AML-193 (cell line): Measurements from ENCODE around the gene HSD17B14.
A peak's percentile ranks its signal among the peaks of the same experiment; 100 is the strongest.
"Not testable (repeated sequence)": the region's sequence is repeated elsewhere in the genome, so short reads cannot be mapped to it uniquely, and the experiment has no call there.

ENCODE experiments used
- DNase-seq, 2 experiments: peaks; one replicate each; lab custom pipeline; 2025; lab: John Stamatoyannopoulos, UW

The HSD17B14 gene

DNA sequence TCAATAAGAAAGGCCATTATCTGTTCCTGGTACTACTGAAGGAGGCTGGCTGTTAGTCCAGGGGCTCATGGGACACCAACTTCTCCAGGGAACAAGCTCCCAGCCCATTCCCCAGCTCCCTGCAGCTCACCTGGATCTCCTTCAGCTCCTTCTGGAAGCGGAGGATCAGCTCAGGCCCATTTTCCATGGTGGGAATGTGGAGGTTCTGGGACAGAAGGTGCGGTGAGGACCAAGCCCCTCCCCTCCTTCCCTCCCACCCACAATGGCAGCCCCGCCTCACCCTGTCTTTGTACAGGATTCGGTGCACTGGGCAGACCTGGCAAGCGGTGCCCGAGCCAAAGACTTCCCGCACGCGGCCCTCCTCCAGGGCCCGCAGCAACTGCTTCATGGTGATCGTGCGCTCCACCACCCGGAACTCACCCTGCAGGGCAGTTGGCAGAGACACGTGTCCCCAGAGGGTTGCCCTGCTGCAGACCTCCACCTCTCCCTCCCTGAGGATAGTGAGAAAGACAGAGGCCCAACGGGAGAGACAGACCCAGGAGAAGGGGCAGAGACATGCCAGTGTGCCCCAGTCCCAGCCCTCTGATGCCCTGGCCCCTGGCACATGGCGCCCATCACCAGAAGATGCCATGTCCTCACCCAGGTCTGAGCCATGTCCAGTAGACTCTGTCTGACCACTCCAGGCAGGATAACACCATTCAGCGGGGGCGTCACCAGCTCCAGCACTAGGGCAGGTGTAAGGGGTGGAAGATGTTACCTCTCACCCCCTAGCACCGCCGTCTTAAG lies 39.8 kb downstream of the HSD17B14 start:
- no peak for DNase-seq

DNA sequence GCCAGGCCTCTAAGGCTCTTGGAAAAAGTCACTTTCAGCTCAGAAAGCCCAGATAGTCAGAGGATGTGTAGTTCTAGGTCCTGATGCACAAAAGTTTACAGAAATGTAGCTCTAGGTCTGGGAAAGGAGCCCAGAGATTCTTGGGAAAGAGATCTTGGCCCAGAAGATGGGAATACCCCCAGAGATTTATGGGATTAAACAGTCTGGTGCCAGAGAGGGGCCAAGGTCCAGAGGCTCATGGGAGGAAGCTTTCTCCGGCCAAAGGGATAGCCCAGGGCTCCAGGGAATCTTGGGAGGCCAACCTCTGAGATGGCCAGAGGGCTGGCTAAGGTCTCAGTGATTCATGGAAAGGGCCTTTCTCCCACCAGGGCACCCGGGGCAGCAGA lies 40.6 kb downstream of the HSD17B14 start:
- DNase-seq: no peak

DNA sequence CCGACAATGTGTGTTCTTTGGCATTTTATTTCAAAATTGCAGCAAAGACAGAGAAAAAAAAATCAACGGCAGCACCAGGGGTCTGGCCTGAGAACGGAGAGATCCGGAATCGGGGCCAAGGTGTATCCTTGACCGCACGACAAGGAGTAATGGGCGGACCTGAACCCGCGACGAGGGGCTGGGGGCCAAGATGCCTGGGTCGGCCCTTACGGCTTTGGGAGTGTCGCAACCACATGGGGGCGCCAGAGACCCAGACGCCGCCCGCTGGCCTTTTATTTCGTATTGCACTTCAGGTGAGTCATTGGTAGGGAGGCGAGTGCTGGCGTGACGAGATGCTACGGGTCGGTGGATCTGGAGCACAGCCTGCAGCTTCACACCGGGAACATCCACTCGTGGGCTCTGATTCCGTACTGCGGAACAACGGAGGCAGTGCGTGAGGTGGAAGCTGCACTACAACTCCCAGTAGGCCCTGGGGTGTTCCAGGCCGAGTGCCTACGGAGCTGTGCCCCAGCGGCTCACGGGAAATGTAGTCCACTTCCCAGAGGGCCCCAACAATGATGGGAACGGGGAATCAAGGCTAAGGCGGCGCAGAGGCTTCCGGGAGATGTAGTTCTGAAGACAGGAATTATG lies 41.1 kb downstream of the HSD17B14 start:
- peak; percentile 52 to 62 for DNase-seq

DNA sequence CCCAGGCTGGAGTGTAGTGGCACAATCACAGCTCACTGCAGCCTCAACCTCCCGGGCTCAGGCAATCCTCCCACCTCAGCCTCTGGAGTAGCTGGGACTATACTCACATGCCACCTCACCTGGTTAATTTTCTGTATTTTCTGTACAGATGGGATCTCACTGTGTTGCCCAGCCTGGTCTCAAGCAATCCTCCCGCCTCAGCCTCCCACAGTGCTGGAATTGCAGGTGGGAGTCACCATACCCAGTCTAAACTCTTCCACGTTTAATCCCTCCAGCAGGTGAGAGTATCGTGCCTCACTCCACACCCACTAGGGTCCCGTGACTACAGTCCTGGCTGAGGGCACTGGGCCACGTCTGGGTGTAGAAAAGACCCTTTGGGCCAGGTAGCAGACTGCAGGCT lies 42.0 kb downstream of the HSD17B14 start:
- DNase-seq: no peak

DNA sequence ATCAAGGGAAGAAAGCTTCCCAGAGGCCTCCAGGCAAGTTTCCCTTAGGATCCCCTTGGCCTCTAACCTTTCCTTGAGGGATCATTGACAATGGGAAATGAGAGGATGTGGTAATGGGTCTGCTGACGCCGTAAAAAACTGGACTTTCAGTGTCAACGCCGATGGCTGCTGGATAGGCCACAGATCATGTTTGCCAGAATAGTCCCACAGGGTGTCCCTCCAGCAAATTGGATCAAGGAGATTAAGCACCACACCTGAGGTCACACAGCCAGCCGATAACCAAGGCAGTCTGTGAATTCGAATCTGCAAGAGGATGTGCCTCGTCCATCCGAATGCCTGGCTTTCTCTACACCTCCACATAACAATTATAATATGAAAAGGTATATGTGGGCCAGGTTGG lies 43.0 kb downstream of the HSD17B14 start:
- DNase-seq: no peak

DNA sequence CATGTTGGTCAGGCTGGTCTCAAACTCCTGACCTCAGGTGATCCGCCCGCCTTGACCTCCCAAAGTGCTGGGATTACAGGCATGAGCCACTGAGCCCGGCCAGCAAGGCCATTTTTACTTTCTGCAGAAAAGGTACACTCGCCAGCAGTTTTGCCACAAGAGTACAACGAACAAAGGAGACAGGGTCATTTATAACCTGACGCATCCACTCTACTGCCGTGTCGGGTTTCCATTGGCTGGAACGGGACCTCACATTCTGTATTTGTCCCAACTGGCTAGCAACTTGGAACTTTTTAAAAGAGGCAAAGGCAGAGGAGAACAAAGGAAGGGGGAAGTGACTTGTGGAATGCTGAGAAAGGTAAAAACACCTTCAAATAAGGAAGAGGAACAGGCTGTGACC lies 49.0 kb downstream of the HSD17B14 start:
- DNase-seq: not testable (repeated sequence)

DNA sequence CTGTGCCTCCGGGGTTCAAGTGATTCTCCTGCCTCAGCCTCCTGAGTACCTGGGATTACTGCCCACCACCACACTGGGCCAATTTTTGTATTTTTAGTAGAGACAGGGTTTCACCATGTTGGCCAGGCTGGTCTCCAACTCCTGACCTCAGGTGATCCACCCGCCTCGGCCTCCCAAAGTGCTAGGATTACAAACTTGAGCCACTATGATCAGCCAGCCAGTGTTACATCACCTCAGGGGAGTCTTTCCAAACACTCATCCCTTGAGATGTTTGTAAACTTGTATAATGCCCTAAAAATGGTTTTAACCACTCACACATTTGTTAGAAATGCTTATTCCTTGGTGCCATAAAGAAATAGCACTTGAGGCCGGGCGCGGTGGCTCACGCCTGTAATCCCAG lies 49.9 kb downstream of the HSD17B14 start:
- DNase-seq: not testable (repeated sequence)

DNA sequence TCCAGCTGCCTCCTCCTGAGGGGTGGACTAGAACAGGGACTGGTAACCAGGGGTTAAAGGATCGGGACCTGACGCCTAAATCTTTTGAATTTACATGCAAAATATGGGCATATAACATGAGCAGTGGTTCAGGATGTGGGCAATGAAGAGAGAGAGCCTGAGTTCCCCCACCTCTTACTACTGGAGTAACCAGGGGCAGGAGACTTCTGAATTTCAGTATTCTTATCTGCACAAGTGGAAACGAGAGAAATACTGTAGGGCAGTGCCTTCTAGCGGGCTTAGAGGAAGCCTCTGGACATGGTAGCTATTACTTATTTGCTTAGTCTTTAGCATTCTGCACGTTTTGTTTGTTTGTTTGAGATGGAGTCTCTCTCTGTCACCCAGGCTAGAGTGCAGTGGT lies 51.8 kb downstream of the HSD17B14 start:
- DNase-seq: no peak

DNA sequence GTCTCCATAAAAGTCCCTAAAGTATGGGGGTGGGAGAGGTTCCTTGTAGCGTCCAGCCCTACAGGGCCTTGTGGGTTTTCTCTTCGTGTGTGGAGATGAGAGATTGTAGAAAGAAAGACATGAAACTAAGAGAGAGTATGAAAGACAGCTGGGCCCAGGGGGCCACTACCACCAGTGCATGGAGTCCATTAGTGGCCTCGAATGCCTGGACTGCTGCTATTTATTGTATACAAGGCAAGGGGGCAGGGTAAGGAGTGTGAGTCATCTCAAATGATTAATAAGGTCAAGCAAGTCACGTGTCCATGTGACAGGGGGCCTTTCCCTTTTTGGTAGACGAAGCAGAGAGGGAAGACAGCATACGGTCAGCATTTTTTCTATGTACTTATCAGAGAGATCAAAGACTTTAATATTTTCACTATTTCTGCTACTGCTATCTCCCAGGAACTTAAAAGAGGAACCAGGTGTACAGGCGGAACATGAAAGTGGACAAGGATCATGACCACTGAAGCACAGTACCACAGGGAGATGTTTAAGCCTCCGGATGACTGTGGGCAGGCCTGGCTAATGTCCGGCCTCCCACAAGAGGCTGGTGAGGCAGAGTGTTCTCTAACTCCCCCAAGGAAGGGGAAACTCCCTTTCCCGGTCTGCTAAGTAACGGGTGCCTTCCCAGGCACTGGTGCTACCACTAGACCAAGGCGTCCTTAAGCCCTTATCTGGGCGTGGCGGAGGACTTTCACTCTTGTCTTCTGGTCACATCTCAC lies 55.5 kb downstream of the HSD17B14 start:
- no peak for DNase-seq

DNA sequence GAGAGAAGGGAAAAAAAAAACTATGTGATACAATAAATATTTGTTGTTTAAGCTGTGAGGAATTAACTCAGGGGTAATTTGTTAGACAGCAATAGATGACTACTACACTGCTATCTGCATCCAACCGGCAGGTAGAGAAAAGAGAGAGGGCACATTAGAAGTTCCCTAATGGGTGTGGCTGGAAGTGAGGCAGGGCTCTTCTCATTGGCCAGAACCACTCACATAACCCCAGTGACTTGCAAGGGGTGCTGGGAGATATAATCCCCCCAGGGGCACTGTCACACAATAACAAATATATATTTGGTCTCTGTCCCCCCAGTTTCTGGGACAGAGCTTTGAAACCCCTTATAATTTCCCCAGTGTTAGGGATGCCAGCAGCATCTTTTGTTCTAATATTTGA lies 56.7 kb downstream of the HSD17B14 start:
- no peak for DNase-seq

DNA sequence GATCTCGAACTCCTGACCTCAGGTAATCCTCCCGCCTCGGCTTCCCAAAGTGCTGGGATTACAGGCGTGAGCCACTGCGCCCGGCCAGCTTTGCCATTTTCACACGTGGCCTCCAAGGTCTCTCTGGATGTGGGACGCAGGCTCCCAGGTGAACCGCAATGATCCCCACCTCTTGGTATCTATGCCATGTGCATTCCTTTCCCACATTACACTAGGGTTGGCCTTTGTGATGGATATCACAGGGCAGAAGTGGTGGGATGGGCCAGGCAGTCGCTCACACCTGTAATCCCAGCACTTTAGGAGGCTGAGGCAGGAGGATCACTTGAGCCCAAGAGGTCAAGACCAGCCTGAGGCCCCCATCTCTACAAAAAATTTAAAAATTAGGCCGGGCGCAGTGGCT lies 58.6 kb downstream of the HSD17B14 start:
- no peak for DNase-seq

DNA sequence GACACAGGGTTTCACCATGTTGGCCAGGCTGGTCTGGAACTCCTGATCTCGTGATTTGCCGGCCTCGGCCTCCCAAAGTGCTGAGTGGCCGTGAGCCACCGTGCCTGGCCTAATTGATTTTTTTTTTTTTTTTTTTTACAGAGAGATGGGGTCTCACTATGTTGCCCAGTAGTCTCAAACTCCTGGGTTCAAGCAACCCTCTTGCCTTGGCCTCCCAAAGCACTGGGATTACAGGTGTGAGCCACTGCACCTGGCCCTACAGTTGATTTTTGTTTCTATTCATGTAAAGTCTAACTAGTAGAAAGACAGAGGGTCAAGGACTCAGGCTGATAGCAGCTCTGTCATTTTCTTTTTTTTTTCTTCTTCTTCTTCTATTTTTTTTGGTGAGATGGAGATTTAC lies 59.2 kb downstream of the HSD17B14 start:
- DNase-seq: no peak

DNA sequence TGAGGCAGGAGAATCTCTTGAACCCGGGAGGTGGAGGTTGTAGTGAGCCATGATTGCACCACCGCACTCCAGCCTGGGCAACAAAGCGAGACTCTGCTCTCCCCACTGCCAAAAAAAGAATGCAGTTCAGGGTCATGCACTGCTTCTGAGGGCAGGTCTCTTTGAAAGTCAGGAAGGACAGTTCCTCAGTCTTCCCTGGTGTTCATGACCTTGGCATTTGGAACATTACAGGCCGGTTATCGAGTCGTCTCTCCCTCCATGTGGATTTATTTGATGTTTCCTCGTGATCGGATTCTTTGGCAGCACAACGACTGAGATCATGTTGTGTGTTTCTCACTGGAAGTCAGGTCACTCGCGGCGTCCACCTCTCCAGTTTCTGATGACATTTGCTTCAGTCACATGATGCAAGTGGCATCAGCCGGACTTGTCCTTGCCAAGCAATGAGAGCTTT lies 63.8 kb downstream of the HSD17B14 start:
- DNase-seq: no peak

DNA sequence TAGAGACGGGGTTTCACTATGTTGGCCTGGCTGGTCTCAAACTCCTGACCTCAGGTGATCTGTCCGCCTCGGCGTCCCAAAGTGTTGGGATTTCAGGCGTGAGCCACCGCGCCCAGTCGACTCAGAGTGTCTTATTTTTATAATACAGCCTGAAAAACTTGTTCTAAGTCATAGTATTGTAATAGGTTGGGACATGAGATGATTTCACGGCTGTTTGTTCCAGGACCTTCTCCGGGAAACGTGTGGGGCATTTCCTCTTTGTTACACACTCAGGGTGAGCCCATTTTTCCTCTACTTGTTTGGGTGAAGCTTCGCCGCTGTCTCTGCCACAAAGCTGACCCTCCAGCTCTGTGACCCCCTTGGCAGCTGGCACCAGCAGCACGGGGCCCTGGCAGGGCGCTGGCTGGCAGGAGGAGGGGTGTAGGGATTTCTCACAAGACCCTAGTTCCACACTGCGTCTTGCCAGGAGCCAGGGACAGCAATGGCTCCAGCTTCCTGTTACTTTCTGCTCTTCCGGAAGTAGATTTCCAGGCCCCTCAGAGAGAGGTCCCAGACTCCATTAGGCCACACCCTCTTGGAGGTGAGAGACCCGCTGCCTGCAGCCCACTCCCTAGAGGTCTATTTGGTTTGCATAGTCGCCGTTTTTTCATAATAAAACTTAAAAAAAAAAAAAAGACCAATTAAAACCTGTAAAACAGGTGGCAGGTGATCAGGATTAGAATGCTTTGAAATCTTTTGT lies 65.4 kb downstream of the HSD17B14 start:
- no peak for DNase-seq

DNA sequence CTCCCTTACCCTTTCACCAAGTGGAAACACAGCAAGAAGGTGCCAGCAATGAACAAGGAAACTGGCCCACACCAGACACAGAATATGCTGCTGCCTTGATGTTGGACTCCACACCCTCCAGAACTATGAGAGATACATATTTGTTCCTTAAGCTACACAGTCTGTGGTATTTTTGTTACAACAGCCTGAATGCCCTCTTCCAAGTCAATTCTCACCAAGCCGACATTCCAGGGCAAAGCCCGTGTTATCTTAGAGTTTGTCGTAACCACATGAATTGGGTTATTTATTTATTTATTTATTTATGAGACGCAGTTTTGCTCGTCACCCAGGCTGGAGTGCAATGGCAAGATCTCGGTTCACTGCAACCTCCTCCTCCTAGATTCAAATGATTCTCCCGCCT lies 66.0 kb downstream of the HSD17B14 start:
- DNase-seq: no peak

DNA sequence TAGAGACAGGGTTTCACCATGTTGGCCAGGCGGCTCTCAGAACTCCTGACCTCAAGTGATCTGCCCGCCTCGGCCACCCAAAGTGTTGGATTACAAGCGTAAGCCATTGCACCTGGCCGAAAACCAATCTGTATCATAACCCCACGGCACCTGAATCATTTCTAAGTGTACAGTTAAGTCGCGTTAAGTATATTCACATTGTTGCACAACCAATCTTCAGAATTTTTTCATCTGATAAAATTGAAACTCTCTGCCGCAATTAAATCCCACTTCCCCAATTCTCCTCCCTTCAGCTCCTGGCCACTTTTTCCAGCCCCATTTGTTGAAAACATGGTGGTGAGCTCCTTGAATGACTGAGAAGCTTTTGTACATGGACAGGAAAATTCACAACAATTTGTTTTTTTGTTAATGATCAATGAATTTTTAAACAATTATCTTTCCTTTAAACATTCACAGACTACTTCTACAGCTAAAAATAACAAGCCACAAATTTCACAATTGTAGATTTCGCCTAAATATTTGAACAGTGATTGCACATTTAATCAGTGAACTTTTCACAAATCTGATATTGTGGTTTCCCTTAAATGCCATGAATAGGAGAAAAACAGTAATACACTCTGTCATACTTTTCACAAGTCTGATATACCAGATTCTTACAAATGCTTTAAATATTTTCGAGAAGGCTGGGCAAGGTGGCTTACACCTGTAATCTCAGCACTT lies 67.1 kb downstream of the HSD17B14 start:
- no peak for DNase-seq

DNA sequence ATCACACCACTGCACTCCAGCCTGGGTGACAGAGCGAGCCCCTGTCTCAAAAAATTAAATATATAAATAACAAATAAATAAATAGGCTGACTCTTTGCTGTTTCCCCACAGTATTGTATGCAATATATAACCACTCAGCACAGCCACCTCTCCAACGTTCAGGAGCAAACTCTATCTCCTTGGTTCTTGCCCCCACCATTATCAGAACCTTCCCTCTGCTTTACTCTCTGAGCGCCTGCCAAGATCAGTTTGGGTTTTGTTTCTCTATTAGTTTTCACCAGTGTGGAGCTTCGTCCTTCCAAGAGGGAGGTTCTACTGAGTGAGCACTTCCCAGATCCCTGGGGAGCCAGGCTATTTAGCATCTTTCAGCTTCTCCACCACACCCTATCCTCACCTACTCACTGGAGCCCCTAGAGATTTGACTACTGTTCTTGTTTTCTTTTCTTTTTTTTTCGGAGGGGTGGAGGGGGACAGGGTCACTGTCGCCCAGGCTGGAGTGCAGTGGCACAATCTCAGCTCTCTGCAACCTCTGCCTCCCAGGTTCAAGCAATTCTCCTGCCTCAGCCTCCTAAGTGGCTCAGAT lies 68.0 kb downstream of the HSD17B14 start:
- DNase-seq: not testable (repeated sequence)

DNA sequence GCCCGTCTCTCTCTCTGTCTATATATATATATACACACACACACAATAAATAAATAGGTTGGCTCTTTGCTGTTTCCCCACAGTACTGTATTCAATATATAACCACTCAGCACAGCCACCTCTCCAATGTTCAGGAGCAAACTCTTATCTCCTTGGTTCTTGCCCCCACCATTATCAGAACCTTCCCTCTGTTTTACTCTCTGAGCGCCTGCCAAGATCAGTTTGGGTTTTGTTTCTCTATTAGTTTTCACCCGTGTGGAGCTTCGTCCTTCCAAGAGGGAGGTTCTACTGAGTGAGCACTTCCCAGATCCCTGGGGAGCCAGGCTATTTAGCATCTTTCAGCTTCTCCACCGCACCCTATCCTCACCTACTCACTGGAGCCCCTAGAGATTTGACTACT lies 70.5 kb downstream of the HSD17B14 start:
- not testable (repeated sequence) for DNase-seq
